H1 (cell line): ENCODE measurements around the gene LEMD1. TPM values are rescaled to one million over a fixed set of nuclear protein-coding genes. Genes with fewer than 3 reads are reported as not detected.

Experiments
- BCL11A ChIP-seq, 2 experiments: IDR thresholded peaks; one replicate each; pipeline ENCODE4 v1.6.1; 2011; ENCODE audit warnings: low read depth in 2 of 2, low read length in 2 of 2, mild to moderate bottlenecking in 2 of 2
- HDAC2 ChIP-seq, 2 experiments: fragments of 300-600 bp in 1 of 2; sonication (generic) in 1 of 2; IDR thresholded peaks; 2 replicates each; pipeline ENCODE4 v1.6.1; 2011 to 2012; ENCODE audit warnings: low read depth in 2 of 2, low read length in 2 of 2, mild to moderate bottlenecking in 2 of 2, moderate library complexity in 2 of 2, borderline replicate concordance in 1 of 2, inconsistent platforms in 1 of 2
- JUN ChIP-seq: IDR thresholded peaks from 2 replicates; pipeline ENCODE4 v1.6.1; 2011; ENCODE audit warnings: low read depth, mild to moderate bottlenecking, improper control_type of control experiment, low read length
- MAFK ChIP-seq: IDR thresholded peaks from 2 replicates; pipeline ENCODE4 v1.6.1; 2012; ENCODE audit warnings: low read depth, mild to moderate bottlenecking, improper control_type of control experiment, low read length
- NANOG ChIP-seq: IDR thresholded peaks from 2 replicates; pipeline ENCODE4 v1.6.1; 2011; ENCODE audit warnings: low read length, low read depth, mild to moderate bottlenecking, inconsistent platforms; ENCODE audit not compliant: insufficient read depth, poor library complexity, severe bottlenecking
- POLR2A ChIP-seq, 2 experiments: IDR thresholded peaks; 1 replicate in 1 of 2; 2 replicates in 1 of 2; pipeline ENCODE4 v1.6.1; 2011; ENCODE audit warnings: low read depth in 2 of 2, low read length in 2 of 2, mild to moderate bottlenecking in 2 of 2; ENCODE audit errors: control extremely low read depth in 1 of 2
- POLR2AphosphoS5 ChIP-seq: IDR thresholded peaks from 2 replicates; pipeline ENCODE4 v1.6.1; 2011; ENCODE audit warnings: low read depth, low read length
- RAD21 ChIP-seq, 2 experiments: IDR thresholded peaks in 1 of 2; conservative IDR thresholded peaks in 1 of 2; 2 replicates each; pipeline ENCODE4 v1.6.1; 2011; ENCODE audit warnings: low read depth in 2 of 2, low read length in 2 of 2, improper control_type of control experiment in 1 of 2, inconsistent platforms in 1 of 2, mild to moderate bottlenecking in 1 of 2, moderate library complexity in 1 of 2
- SP4 ChIP-seq: IDR thresholded peaks from 2 replicates; pipeline ENCODE4 v1.6.1; 2012; ENCODE audit warnings: low read length, inconsistent platforms
- SUZ12 ChIP-seq: fragments of 200-600 bp; sonication (generic); IDR thresholded peaks from 2 replicates; pipeline ENCODE4 v1.6.1; 2012; ENCODE audit warnings: mild to moderate bottlenecking, inconsistent platforms, low read length, moderate library complexity, mixed read lengths
- TEAD4 ChIP-seq: IDR thresholded peaks from 2 replicates; pipeline ENCODE4 v1.6.1; 2012; ENCODE audit warnings: low read depth, low read length, inconsistent platforms, mixed read lengths
- polyA plus RNA-seq, 7 experiments: library from polyadenylated mRNA; depleted of rRNA in 3 of 7; stranded (reverse) in 5 of 7; unstranded in 2 of 7; fragments of >200 nt in 5 of 7; fragments of 200-250 nt in 2 of 7; gene quantifications; 1 replicate in 5 of 7; 2 replicates in 1 of 7; 4 replicates in 1 of 7; pipeline versions ENCODE4 v1.2.1 to v1.2.3, GENCODE V29; 2011 to 2013; ENCODE audit warnings: missing spikeins in 2 of 7, mixed read lengths in 2 of 7
- total RNA-seq: library from RNA; stranded (reverse); fragmentation: NEBNext Ultra II Directional; extraction: Animal tissue kit (Norgen Biotek cat#: 25700); gene quantifications from 2 replicates; pipeline ENCODE4 v1.2.1, GENCODE V29; 2021
- TF ChIP-seq, protein P1 (sequence below): IDR thresholded peaks from 2 replicates; pipeline ENCODE4 v1.6.1; 2012; ENCODE audit warnings: low read length, inconsistent platforms
- TF ChIP-seq, protein P2 (sequence below): IDR thresholded peaks from 2 replicates; pipeline ENCODE4 v1.6.1; 2012; ENCODE audit warnings: inconsistent platforms

LEMD1 gene
- total and polyA plus RNA-seq, 2 of the 8 experiments (the other 6 are each of a cell fraction or from before 2014, with no cell fraction given): 10.0 to 10.5 TPM

DNA sequence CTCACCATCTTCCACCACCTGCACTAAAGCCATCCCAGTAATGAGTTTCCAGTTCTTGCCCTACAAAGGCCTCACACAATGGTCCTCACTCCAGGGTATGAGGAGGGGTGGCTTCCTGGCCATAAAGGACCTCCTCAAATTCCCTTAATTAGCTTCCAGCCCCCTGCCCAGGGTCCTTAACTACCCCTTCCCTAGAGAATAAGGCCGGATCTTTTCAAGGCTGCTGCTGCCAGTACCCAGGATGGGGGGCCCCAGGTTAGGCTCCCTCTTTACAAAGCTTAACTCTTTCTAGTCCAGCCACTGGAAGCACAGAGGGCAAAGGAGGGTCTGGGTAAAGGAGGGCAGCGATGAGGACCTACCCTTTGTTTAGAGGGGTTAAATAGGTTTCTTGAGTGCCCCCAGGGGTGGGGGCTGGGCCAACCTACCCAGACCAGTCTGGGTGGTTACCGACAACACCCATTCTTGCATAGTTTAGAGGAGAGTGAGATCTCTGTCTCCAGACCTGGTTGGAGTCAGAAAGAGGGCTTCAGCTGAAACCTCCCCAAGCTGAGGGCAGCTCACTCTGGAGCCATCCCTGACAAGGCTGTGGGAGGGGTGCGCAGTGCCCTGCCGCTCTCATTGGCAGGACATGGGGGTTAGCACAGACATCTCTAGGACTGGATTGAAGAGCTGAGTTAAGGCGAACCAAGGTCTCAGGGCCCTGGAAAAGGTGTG, 26.8 kb upstream of the LEMD1 start (continued):
- TF ChIP-seq, protein P1, sequence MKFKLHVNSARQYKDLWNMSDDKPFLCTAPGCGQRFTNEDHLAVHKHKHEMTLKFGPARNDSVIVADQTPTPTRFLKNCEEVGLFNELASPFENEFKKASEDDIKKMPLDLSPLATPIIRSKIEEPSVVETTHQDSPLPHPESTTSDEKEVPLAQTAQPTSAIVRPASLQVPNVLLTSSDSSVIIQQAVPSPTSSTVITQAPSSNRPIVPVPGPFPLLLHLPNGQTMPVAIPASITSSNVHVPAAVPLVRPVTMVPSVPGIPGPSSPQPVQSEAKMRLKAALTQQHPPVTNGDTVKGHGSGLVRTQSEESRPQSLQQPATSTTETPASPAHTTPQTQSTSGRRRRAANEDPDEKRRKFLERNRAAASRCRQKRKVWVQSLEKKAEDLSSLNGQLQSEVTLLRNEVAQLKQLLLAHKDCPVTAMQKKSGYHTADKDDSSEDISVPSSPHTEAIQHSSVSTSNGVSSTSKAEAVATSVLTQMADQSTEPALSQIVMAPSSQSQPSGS: peak; percentile 67; the same call in 1 of the 2 replicates
- TF ChIP-seq TEAD4 (0 out of 2 replicates have a peak, but pooled peaks have one; percentile 40), POLR2AphosphoS5 (peak; percentile 89), JUN (no peak), SP4 (peak; percentile 84; the same call in 1 of the 2 replicates), POLR2A (IDR thresholded peaks at IDR 0.05; ENCODE audit: control extremely low read depth in 1 of 2, low read depth in 2 of 2, low read length in 2 of 2) (peak in 1 of 2 experiments; percentile 15; a peak in 1 of 3 replicates), NANOG (peak; percentile 49), SUZ12 (no peak), HDAC2 (IDR thresholded peaks at IDR 0.05; ENCODE audit: borderline replicate concordance in 1 of 2, low read depth in 2 of 2, low read length in 2 of 2) (peak; percentile 39 to 85; a peak in 1 of 4 replicates), BCL11A (IDR thresholded peaks at IDR 0.05; ENCODE audit: low read depth in 2 of 2, low read length in 2 of 2) (peak; percentile 40 to 53), MAFK (no peak), RAD21 (IDR thresholded peaks at IDR 0.05 in 1 of 2, conservative IDR thresholded peaks at IDR 0.05 in 1 of 2; ENCODE audit: low read depth in 2 of 2, low read length in 2 of 2) (peak in 1 of 2 experiments; percentile 11; a peak in 1 of 4 replicates)
- TF ChIP-seq, protein P2, sequence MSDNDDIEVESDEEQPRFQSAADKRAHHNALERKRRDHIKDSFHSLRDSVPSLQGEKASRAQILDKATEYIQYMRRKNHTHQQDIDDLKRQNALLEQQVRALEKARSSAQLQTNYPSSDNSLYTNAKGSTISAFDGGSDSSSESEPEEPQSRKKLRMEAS: no peak; the same call in 1 of the 2 replicates
